Peyer's patch (tissue), 4 donors: ENCODE data around the gene ATP1A2. TPM values are rescaled to one million over a fixed set of nuclear protein-coding genes. Genes with fewer than 3 reads are reported as not detected.

Source experiments
- DNase-seq, 3 donors: peaks; one replicate each; pipeline ENCODE4 v3.0.0-alpha.2; 2017 to 2019
- H3K27ac ChIP-seq, 4 donors: fragments of 200-600 bp; sonication (generic); one replicate each; pipeline ENCODE4 v1.5.1; 2016 to 2019
- H3K27me3 ChIP-seq, 2 donors: fragments of 200-600 bp; sonication (generic); one replicate each; pipeline ENCODE4 v1.5.1; 2019
- H3K36me3 ChIP-seq, 3 donors: fragments of 200-600 bp; sonication (generic); one replicate each; pipeline ENCODE4 v1.5.1; 2016 to 2019
- H3K4me1 ChIP-seq, 4 donors: fragments of 200-600 bp; sonication (generic); one replicate each; pipeline ENCODE4 v1.5.1; 2016 to 2019
- H3K4me3 ChIP-seq, 4 donors: fragments of 200-600 bp; sonication (generic); 1 replicate in 3 of 4; 2 replicates in 1 of 4; pipeline ENCODE4 v1.5.1; 2016 to 2019; ENCODE audit warnings: mild to moderate bottlenecking in 1 of 4
- H3K9me3 ChIP-seq, 4 donors: fragments of 200-600 bp; sonication (generic); one replicate each; pipeline ENCODE4 v1.5.1; 2016 to 2019; ENCODE audit warnings: mild to moderate bottlenecking in 1 of 4
- POLR2A ChIP-seq, 2 donors: fragments of 450-650 bp; IDR thresholded peaks; one replicate each; pipeline ENCODE4 v1.5.1; 2017; ENCODE audit warnings: antibody characterized with exemption in 2 of 2, mild to moderate bottlenecking in 2 of 2, moderate library complexity in 2 of 2
- total RNA-seq, 4 donors: library from RNA; depleted of rRNA; stranded (reverse); fragments of >200 nt; gene quantifications; one replicate each; pipeline ENCODE4 v1.1.0, GENCODE V29; 2016
- TF ChIP-seq, protein P1 (sequence below), 6 experiments: fragments of 450-650 bp in 4 of 6; fragments of 200-600 bp in 2 of 6; sonication (generic) in 1 of 6; IDR thresholded peaks; one replicate each; pipeline ENCODE4 v1.5.1; 2017 to 2019; ENCODE audit warnings: antibody characterized with exemption in 6 of 6, mild to moderate bottlenecking in 3 of 6, moderate library complexity in 1 of 6

The ATP1A2 gene
- total RNA-seq, 4 donors from 2014 or later: 2.3 to 7.4 (median 6.0) TPM

DNA sequence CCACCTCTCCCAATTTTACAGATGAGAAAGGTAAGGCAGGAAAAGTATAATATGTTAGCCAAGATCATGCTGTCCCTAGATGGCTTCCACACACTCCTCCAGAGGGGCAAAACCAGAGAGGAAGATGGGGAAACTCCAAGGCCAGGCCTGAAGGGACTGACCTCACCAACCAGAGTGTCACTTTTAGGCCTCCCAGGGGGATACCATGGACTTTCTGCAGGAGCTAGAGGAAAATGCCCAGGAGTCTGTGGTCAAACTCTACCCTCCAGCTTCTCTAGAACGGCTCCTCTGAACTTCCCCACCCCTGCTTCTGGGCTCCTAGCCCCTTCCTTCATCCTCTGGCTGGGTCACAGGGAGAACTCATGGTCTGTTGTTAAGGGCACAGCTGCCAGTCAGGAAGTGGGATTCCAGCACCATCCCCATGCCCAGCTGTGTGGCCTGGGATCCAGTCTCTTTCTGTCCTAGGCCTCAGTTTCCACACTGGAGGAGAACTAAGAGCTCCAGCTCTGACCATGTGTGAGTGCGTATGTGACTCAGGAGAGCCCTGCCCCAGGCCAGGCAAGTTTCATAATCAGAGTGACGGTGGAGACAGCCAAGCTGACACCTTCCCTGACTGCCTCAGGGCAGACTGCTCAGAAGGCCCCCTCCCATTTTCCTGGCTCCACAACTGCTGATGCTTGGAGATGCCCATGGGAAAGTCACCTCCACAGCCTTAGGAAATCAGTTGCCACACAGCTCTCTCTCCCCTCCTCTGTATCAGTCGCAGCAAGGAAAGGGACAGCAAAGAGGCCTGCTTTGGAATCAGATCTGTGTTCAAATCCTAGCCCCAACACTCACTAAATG is 19.1 kb upstream of the ATP1A2 start:
- Histone ChIP-seq H3K27me3 (no peaks in the 10 kb centered on the region), H3K4me1 (peaks cover 5 to 59% (median 22%) of the 10 kb centered on the region in 4 donors), H3K36me3 (peaks cover 0 to 30% (median 0%) of the 10 kb centered on the region in 3 donors), H3K4me3 (peak overlapping the region in 2 of 4 donors; percentile 79 to 94), H3K27ac (no peak overlapping the region), H3K9me3 (no peaks in the 10 kb centered on the region)
- peak in 1 of 3 donors; percentile 71 for DNase-seq
- TF ChIP-seq, protein P1, sequence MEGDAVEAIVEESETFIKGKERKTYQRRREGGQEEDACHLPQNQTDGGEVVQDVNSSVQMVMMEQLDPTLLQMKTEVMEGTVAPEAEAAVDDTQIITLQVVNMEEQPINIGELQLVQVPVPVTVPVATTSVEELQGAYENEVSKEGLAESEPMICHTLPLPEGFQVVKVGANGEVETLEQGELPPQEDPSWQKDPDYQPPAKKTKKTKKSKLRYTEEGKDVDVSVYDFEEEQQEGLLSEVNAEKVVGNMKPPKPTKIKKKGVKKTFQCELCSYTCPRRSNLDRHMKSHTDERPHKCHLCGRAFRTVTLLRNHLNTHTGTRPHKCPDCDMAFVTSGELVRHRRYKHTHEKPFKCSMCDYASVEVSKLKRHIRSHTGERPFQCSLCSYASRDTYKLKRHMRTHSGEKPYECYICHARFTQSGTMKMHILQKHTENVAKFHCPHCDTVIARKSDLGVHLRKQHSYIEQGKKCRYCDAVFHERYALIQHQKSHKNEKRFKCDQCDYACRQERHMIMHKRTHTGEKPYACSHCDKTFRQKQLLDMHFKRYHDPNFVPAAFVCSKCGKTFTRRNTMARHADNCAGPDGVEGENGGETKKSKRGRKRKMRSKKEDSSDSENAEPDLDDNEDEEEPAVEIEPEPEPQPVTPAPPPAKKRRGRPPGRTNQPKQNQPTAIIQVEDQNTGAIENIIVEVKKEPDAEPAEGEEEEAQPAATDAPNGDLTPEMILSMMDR (IDR thresholded peaks at IDR 0.05): no peak
- peak in 1 of 2 donors; percentile 49 for TF ChIP-seq POLR2A (IDR thresholded peaks at IDR 0.05)

DNA sequence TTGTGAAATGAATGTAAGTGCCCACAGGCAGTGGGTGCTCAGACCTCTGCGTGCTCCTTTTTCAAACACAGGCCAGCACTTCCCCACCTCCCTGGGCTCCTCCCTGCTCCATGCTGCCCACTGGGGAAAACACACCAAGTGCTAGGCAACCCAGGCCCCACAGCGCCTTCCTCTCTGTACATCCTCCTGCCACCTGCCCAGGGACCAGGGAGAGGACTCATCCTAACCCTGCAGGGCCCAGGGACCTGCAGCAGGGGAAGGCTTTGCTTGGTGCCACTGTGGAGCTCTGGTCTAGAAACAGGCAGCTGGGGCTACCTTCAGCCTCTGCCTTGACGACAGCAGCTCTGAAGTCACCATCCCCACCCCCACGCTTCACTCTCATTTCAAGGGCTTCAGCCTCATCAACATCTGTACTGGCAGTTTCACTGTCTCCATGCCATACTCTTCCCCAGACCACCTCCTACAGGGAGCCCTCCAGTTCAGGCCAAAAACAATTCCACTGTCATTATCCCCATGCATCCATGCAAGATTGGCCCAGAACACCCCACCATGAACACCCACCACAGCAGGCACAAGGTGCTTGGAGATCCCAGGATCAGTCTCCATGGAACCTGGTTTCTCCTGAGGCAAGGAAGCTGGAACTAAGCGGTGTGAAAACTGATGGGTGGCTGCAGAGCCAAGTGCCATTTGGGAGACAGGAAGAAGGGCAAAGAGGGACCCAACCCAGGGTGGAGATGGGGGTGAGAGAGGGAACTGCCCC is 18.2 kb upstream of the ATP1A2 start:
- Histone ChIP-seq H3K27me3 (no peaks in the 10 kb centered on the region), H3K36me3 (peaks cover 0 to 22% (median 0%) of the 10 kb centered on the region in 3 donors), H3K4me3 (peak overlapping the region; percentile 73 to 94 (median 85)), H3K27ac (peak overlapping the region; percentile 90 to 98 (median 92)), H3K4me1 (peaks cover 5 to 62% (median 22%) of the 10 kb centered on the region in 4 donors), H3K9me3 (no peaks in the 10 kb centered on the region)
- TF ChIP-seq, protein P1 (IDR thresholded peaks at IDR 0.05): peak in 1 of 6 experiments; percentile 10
- TF ChIP-seq POLR2A (IDR thresholded peaks at IDR 0.05): no peak
- no peak for DNase-seq

DNA sequence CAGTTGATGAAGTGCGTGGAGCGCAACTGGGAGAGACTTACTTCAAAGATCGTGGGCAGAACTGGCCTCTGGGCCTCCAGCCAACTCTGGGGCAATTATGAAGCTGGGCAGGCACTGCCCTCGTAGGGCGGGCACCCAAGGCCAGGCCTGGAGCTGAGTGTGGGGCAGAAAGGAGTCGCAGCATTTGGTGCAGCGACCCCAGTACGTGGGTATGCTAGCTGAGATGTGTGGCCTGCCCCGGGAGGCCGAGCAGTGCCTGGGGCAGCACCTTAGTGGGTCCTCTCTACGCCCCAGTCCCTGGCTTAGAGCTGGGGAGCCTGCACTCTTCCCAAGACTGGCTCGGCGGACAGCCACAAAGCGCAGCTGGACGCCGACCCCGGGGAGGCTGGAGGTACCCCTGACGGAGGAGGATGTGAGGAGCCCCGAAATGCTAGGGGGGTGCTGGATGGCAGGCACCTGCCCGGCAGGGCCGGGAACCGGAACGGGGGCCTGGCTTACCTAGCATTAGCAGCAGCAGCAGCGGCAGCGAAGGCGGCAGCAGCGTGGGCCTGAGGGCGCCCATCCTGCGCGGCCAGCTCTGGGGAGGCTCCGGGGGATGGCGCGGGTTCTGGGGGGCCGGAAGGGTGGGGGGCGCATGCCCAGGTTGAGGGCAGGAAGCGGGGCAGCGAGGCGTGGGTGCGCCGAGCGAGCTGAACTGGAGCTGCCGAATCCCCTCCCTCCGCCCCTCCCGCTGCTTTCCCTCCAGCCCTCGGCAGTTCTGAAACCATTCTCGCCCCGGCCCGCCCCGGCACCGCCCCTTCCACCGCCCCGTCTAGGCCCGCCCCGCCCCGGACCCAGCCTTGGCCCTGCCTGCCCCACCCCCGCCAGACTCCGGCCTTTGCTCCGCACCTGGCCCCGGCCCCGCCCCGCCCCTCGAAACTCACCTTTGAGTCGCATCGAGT is 17.4 kb upstream of the ATP1A2 start, which contains the start of gene IGSF8:
IGSF8 (minus strand) TSS at position 709 of the 941 bp plus-strand sequence; CDS start at position 562, 147 bp downstream.
- TF ChIP-seq, protein P1 (IDR thresholded peaks at IDR 0.05): no peak
- peak; percentile 43 to 80 for TF ChIP-seq POLR2A (IDR thresholded peaks at IDR 0.05)
- Histone ChIP-seq H3K9me3 (no peaks in the 10 kb centered on the region), H3K27me3 (no peaks in the 10 kb centered on the region), H3K4me1 (peaks cover 5 to 66% (median 22%) of the 10 kb centered on the region in 4 donors), H3K36me3 (peaks cover 0 to 13% (median 0%) of the 10 kb centered on the region in 3 donors), H3K27ac (peak within 1 kb of the TSS; percentile 90 to 98 (median 92)), H3K4me3 (peak within 1 kb of the TSS; percentile 73 to 94 (median 85))
- DNase-seq: peak; percentile 90 to 97 (median 97)

DNA sequence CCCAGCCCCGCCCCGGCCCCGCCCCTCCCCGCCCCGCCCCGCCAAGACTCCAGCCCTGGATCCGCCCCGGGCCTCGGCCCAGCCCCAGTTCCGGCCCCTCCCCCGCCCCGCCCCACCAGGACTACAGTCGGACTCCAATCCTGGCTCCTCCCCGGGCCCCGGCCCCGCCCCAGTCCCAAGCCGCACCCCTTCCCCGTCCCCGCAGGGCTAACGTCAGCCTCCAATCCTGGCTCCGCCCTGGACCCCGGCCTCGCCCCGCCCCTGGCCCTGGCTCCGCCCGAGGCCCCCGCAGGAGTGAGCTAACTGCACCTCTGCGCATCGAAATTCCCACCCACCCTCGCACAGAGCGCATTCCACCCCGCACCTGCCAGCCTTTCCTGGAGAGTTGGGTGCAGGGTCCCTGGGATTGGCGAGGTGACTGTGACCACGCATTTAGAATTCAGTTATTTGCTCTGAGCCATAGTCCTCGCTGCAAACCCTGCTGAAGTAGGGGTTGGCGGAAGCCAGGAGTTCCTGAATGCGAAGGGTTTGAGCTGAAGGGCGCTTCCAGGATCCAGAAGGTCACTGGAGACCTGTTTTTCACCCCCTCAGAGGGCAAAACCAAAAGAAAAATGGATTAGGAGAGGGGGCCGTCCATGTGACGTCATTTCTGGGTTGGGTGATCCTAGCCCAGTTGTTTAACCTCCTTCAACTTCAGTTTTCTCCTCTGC is 16.6 kb upstream of the ATP1A2 start:
- no peaks in the 10 kb centered on the region for H3K27me3 ChIP-seq
- TF ChIP-seq, protein P1 (IDR thresholded peaks at IDR 0.05): no peak
- peak; percentile 37 to 64 for TF ChIP-seq POLR2A (IDR thresholded peaks at IDR 0.05)
- peaks cover 5 to 58% (median 22%) of the 10 kb centered on the region in 4 donors for H3K4me1 ChIP-seq
- H3K36me3 ChIP-seq: peaks cover 0 to 7% (median 0%) of the 10 kb centered on the region in 3 donors
- H3K4me3 ChIP-seq: peak overlapping the region; percentile 36 to 94 (median 62)
- no peaks in the 10 kb centered on the region for H3K9me3 ChIP-seq
- H3K27ac ChIP-seq: peak overlapping the region; percentile 90 to 98 (median 92)
- DNase-seq: peak; percentile 98 to 99 (median 99)
